T-helper 1 cell treated with Interleukin-12 subunit alpha and Interleukin-12 subunit beta and Interleukin-4 antibody, amounts not matched to agents 30 μg/mL and 1 μg/mL, for 36 hours (primary cell): Measurements from ENCODE around the gene PLD6.

Experiments
- H3K27ac Mint-ChIP-seq: one replicate; pipeline ENCODE4 v1.8.0; 2021; ENCODE audit warnings: mild to moderate bottlenecking, mixed read lengths
- H3K27me3 Mint-ChIP-seq: one replicate; pipeline ENCODE4 v1.8.0; 2021; ENCODE audit warnings: low read depth, mixed read lengths
- H3K36me3 Mint-ChIP-seq: one replicate; pipeline ENCODE4 v1.8.0; 2021; ENCODE audit warnings: low read depth, mixed read lengths
- H3K4me1 Mint-ChIP-seq: one replicate; pipeline ENCODE4 v1.8.0; 2021; ENCODE audit warnings: low read depth, mixed read lengths
- H3K4me3 Mint-ChIP-seq: one replicate; pipeline ENCODE4 v1.8.0; 2021; ENCODE audit warnings: mild to moderate bottlenecking, moderate library complexity, mixed read lengths
- H3K9me3 Mint-ChIP-seq: one replicate; pipeline ENCODE4 v1.8.0; 2021; ENCODE audit warnings: mixed read lengths

Gene PLD6

GRCh38 chr17:17232303-17232621, 26.1 kb upstream of the PLD6 start:
- no peak overlapping the region for H3K27ac Mint-ChIP-seq
- no peaks in the 10 kb centered on the region for H3K27me3 Mint-ChIP-seq
- H3K4me3 Mint-ChIP-seq, result no peak overlapping the region

GRCh38 chr17:17231621-17232302, 25.6 kb upstream of the PLD6 start:
- peaks cover 18% of the 10 kb centered on the region for H3K36me3 Mint-ChIP-seq
- H3K27ac Mint-ChIP-seq, result no peak overlapping the region
- no peaks in the 10 kb centered on the region for H3K27me3 Mint-ChIP-seq
- peaks cover 16% of the 10 kb centered on the region for H3K4me1 Mint-ChIP-seq
- H3K9me3 Mint-ChIP-seq, result no peaks in the 10 kb centered on the region
- no peak overlapping the region for H3K4me3 Mint-ChIP-seq

More at GRCh38 chr17:17232303-17232621, 26.1 kb upstream of the PLD6 start:
- Mint-ChIP-seq H3K4me1 (peaks cover 17% of the 10 kb centered on the region), H3K9me3 (no peaks in the 10 kb centered on the region), H3K36me3 (peaks cover 19% of the 10 kb centered on the region)

GRCh38 chr17:17229416-17230384, 23.6 kb upstream of the PLD6 start:
- H3K27ac Mint-ChIP-seq, result peak overlapping the region; percentile 21
- H3K36me3 Mint-ChIP-seq, result peaks cover 29% of the 10 kb centered on the region
- peaks cover 2% of the 10 kb centered on the region for H3K4me1 Mint-ChIP-seq
- H3K9me3 Mint-ChIP-seq, result no peaks in the 10 kb centered on the region
- H3K27me3 Mint-ChIP-seq, result no peaks in the 10 kb centered on the region
- H3K4me3 Mint-ChIP-seq, result no peak overlapping the region

GRCh38 chr17:17228521-17229279, 22.6 kb upstream of the PLD6 start:
- Mint-ChIP-seq H3K36me3 (peaks cover 33% of the 10 kb centered on the region), H3K27ac (no peak overlapping the region), H3K9me3 (no peaks in the 10 kb centered on the region), H3K4me3 (no peak overlapping the region), H3K4me1 (no peaks in the 10 kb centered on the region), H3K27me3 (no peaks in the 10 kb centered on the region)

GRCh38 chr17:17227608-17228520, 21.7 kb upstream of the PLD6 start:
- Mint-ChIP-seq H3K9me3 (no peaks in the 10 kb centered on the region), H3K36me3 (peaks cover 39% of the 10 kb centered on the region), H3K27ac (no peak overlapping the region), H3K4me3 (no peak overlapping the region), H3K27me3 (no peaks in the 10 kb centered on the region), H3K4me1 (no peaks in the 10 kb centered on the region)

GRCh38 chr17:17226451-17227265, 20.5 kb upstream of the PLD6 start:
- H3K4me1 Mint-ChIP-seq, result no peaks in the 10 kb centered on the region
- H3K4me3 Mint-ChIP-seq, result no peak overlapping the region
- H3K27ac Mint-ChIP-seq, result no peak overlapping the region
- H3K36me3 Mint-ChIP-seq, result peaks cover 37% of the 10 kb centered on the region
- no peaks in the 10 kb centered on the region for H3K27me3 Mint-ChIP-seq
- H3K9me3 Mint-ChIP-seq, result no peaks in the 10 kb centered on the region

- Mint-ChIP-seq H3K27ac (no peak overlapping the region), H3K36me3 (peaks cover 42% of the 10 kb centered on the region), H3K4me1 (no peaks in the 10 kb centered on the region)
Measured at GRCh38 chr17:17225901-17226300, 19.8 kb upstream of the PLD6 start.

GRCh38 chr17:17224137-17224536, 18.0 kb upstream of the PLD6 start:
- no peaks in the 10 kb centered on the region for H3K27me3 Mint-ChIP-seq
- H3K4me1 Mint-ChIP-seq, result no peaks in the 10 kb centered on the region
- peaks cover 44% of the 10 kb centered on the region for H3K36me3 Mint-ChIP-seq
- no peak overlapping the region for H3K27ac Mint-ChIP-seq
- H3K4me3 Mint-ChIP-seq, result no peak overlapping the region
- H3K9me3 Mint-ChIP-seq, result no peaks in the 10 kb centered on the region

More at GRCh38 chr17:17225901-17226300, 19.8 kb upstream of the PLD6 start:
- Mint-ChIP-seq H3K27me3 (no peaks in the 10 kb centered on the region), H3K9me3 (no peaks in the 10 kb centered on the region), H3K4me3 (no peak overlapping the region)

- H3K27ac Mint-ChIP-seq, result no peak overlapping the region
- H3K4me3 Mint-ChIP-seq, result no peak overlapping the region
Measured at GRCh38 chr17:17223736-17224135, 17.6 kb upstream of the PLD6 start.

GRCh38 chr17:17221329-17221728, 15.2 kb upstream of the PLD6 start:
- Mint-ChIP-seq H3K27ac (no peak overlapping the region), H3K36me3 (peaks cover 56% of the 10 kb centered on the region), H3K9me3 (no peaks in the 10 kb centered on the region)

More at GRCh38 chr17:17223736-17224135, 17.6 kb upstream of the PLD6 start:
- no peaks in the 10 kb centered on the region for H3K27me3 Mint-ChIP-seq
- H3K9me3 Mint-ChIP-seq, result no peaks in the 10 kb centered on the region
- H3K4me1 Mint-ChIP-seq, result no peaks in the 10 kb centered on the region
- peaks cover 42% of the 10 kb centered on the region for H3K36me3 Mint-ChIP-seq

GRCh38 chr17:17220529-17220928, 14.4 kb upstream of the PLD6 start:
- no peaks in the 10 kb centered on the region for H3K9me3 Mint-ChIP-seq
- no peaks in the 10 kb centered on the region for H3K4me1 Mint-ChIP-seq
- no peaks in the 10 kb centered on the region for H3K27me3 Mint-ChIP-seq
- no peak overlapping the region for H3K27ac Mint-ChIP-seq
- peaks cover 51% of the 10 kb centered on the region for H3K36me3 Mint-ChIP-seq
- H3K4me3 Mint-ChIP-seq, result no peak overlapping the region

More at GRCh38 chr17:17221329-17221728, 15.2 kb upstream of the PLD6 start:
- Mint-ChIP-seq H3K27me3 (no peaks in the 10 kb centered on the region), H3K4me3 (no peak overlapping the region), H3K4me1 (no peaks in the 10 kb centered on the region)

- no peak overlapping the region for H3K27ac Mint-ChIP-seq
- H3K36me3 Mint-ChIP-seq, result peaks cover 43% of the 10 kb centered on the region
- H3K4me1 Mint-ChIP-seq, result no peaks in the 10 kb centered on the region
- no peaks in the 10 kb centered on the region for H3K27me3 Mint-ChIP-seq
- H3K9me3 Mint-ChIP-seq, result no peaks in the 10 kb centered on the region
- no peak overlapping the region for H3K4me3 Mint-ChIP-seq
Measured at GRCh38 chr17:17217995-17218394, 11.9 kb upstream of the PLD6 start.

GRCh38 chr17:17216776-17217175, 10.6 kb upstream of the PLD6 start:
- Mint-ChIP-seq H3K9me3 (no peaks in the 10 kb centered on the region), H3K4me3 (no peak overlapping the region), H3K4me1 (no peaks in the 10 kb centered on the region), H3K27ac (no peak overlapping the region), H3K27me3 (no peaks in the 10 kb centered on the region), H3K36me3 (peaks cover 43% of the 10 kb centered on the region)
